ENCODE results near the gene ITIH1. TPM values are rescaled to one million over a fixed set of nuclear protein-coding genes. Genes with fewer than 3 reads are reported as not detected.
A peak's percentile ranks its signal among the peaks of the same experiment; 100 is the strongest.

Gene ITIH1
- total RNA-seq, 1 donor from 2014 or later = not detected

- Mint-ChIP-seq H3K27me3 (ENCODE audit: unreplicated experiment) (no peaks in the 10 kb centered on the region), H3K4me3 (ENCODE audit: unreplicated experiment) (no peak overlapping the region), H3K36me3 (ENCODE audit: unreplicated experiment) (no peaks in the 10 kb centered on the region), H3K4me1 (ENCODE audit: unreplicated experiment) (no peaks in the 10 kb centered on the region), H3K27ac (ENCODE audit: unreplicated experiment) (no peak overlapping the region), H3K9me3 (ENCODE audit: unreplicated experiment) (no peaks in the 10 kb centered on the region)
- TF ChIP-seq CTCF (IDR thresholded peaks at IDR 0.05) = no peak
- no peak for DNase-seq (ENCODE audit: extremely low spot score, unreplicated experiment)
Measured at GRCh38 chr3:52817860-52818259, 40.5 kb downstream of the ITIH1 start.

GRCh38 chr3:52819936-52820335 lies 42.5 kb downstream of the ITIH1 start:
- no peak for TF ChIP-seq CTCF (IDR thresholded peaks at IDR 0.05)
- Mint-ChIP-seq H3K36me3 (ENCODE audit: unreplicated experiment) (no peaks in the 10 kb centered on the region), H3K4me1 (ENCODE audit: unreplicated experiment) (no peaks in the 10 kb centered on the region), H3K27me3 (ENCODE audit: unreplicated experiment) (no peaks in the 10 kb centered on the region), H3K27ac (ENCODE audit: unreplicated experiment) (no peak overlapping the region), H3K9me3 (ENCODE audit: unreplicated experiment) (no peaks in the 10 kb centered on the region), H3K4me3 (ENCODE audit: unreplicated experiment) (no peak overlapping the region)
- DNase-seq (ENCODE audit: extremely low spot score, unreplicated experiment) = no peak

GRCh38 chr3:52820736-52821135 lies 43.3 kb downstream of the ITIH1 start:
- Mint-ChIP-seq H3K4me3 (ENCODE audit: unreplicated experiment) (no peak overlapping the region), H3K9me3 (ENCODE audit: unreplicated experiment) (no peaks in the 10 kb centered on the region), H3K27me3 (ENCODE audit: unreplicated experiment) (no peaks in the 10 kb centered on the region), H3K27ac (ENCODE audit: unreplicated experiment) (no peak overlapping the region), H3K4me1 (ENCODE audit: unreplicated experiment) (no peaks in the 10 kb centered on the region), H3K36me3 (ENCODE audit: unreplicated experiment) (no peaks in the 10 kb centered on the region)
- peak; percentile 56 for TF ChIP-seq CTCF (IDR thresholded peaks at IDR 0.05)
- no peak for DNase-seq (ENCODE audit: extremely low spot score, unreplicated experiment)

GRCh38 chr3:52822363-52822762 lies 45.0 kb downstream of the ITIH1 start:
- H3K9me3 Mint-ChIP-seq (ENCODE audit: unreplicated experiment) = no peaks in the 10 kb centered on the region
- H3K36me3 Mint-ChIP-seq (ENCODE audit: unreplicated experiment) = no peaks in the 10 kb centered on the region
- H3K4me1 Mint-ChIP-seq (ENCODE audit: unreplicated experiment) = peaks cover 3% of the 10 kb centered on the region
- no peak overlapping the region for H3K27ac Mint-ChIP-seq (ENCODE audit: unreplicated experiment)
- TF ChIP-seq CTCF (IDR thresholded peaks at IDR 0.05) = no peak
- H3K4me3 Mint-ChIP-seq (ENCODE audit: unreplicated experiment) = no peak overlapping the region
- DNase-seq (ENCODE audit: extremely low spot score, unreplicated experiment) = no peak
- H3K27me3 Mint-ChIP-seq (ENCODE audit: unreplicated experiment) = no peaks in the 10 kb centered on the region

- Mint-ChIP-seq H3K36me3 (ENCODE audit: unreplicated experiment) (no peaks in the 10 kb centered on the region), H3K4me1 (ENCODE audit: unreplicated experiment) (peaks cover 11% of the 10 kb centered on the region), H3K27me3 (ENCODE audit: unreplicated experiment) (no peaks in the 10 kb centered on the region), H3K27ac (ENCODE audit: unreplicated experiment) (no peak overlapping the region), H3K9me3 (ENCODE audit: unreplicated experiment) (no peaks in the 10 kb centered on the region), H3K4me3 (ENCODE audit: unreplicated experiment) (no peak overlapping the region)
- no peak for TF ChIP-seq CTCF (IDR thresholded peaks at IDR 0.05)
- no peak for DNase-seq (ENCODE audit: extremely low spot score, unreplicated experiment)
Measured at GRCh38 chr3:52824037-52824436, 46.6 kb downstream of the ITIH1 start.
